HEK293T (cell line): ENCODE results near the gene LTBP1.

Experiments
- ARNT ChIP-seq: fragments of 450-650 bp; IDR thresholded peaks from 2 replicates; pipeline ENCODE4 v1.6.1; 2017; ENCODE audit warnings: mild to moderate bottlenecking
- BHLHE40 ChIP-seq: fragments of 450-650 bp; IDR thresholded peaks from 2 replicates; pipeline ENCODE4 v1.6.1; 2016; ENCODE audit warnings: mild to moderate bottlenecking, moderate library complexity, borderline replicate concordance
- ELF4 ChIP-seq: fragments of 450-650 bp; IDR thresholded peaks from 2 replicates; pipeline ENCODE4 v1.6.1; 2017; ENCODE audit warnings: antibody characterized with exemption
- FOXA1 ChIP-seq: fragments of 450-650 bp; IDR thresholded peaks from 2 replicates; pipeline ENCODE4 v1.6.1; 2016; ENCODE audit warnings: mild to moderate bottlenecking
- FOXK2 ChIP-seq: fragments of 450-650 bp; IDR thresholded peaks from 2 replicates; pipeline ENCODE4 v1.6.1; 2016; ENCODE audit warnings: mild to moderate bottlenecking
- FOXM1 ChIP-seq: fragments of 450-650 bp; IDR thresholded peaks from 2 replicates; pipeline ENCODE4 v1.6.1; 2017; ENCODE audit warnings: mild to moderate bottlenecking, borderline replicate concordance
- HDGF ChIP-seq: fragments of 450-650 bp; IDR thresholded peaks from 2 replicates; pipeline ENCODE4 v1.6.1; 2017; ENCODE audit warnings: antibody characterized with exemption, borderline replicate concordance
- LEF1 ChIP-seq: fragments of 450-650 bp; IDR thresholded peaks from 2 replicates; pipeline ENCODE4 v1.6.1; 2017; ENCODE audit warnings: mild to moderate bottlenecking, borderline replicate concordance
- NFRKB ChIP-seq: fragments of 450-650 bp; IDR thresholded peaks from 2 replicates; pipeline ENCODE4 v1.6.1; 2016; ENCODE audit warnings: mild to moderate bottlenecking, moderate library complexity
- SP1 ChIP-seq: fragments of 450-650 bp; IDR thresholded peaks from 2 replicates; pipeline ENCODE4 v1.6.1; 2017
- SUZ12 ChIP-seq: fragments of 450-650 bp; IDR thresholded peaks from 2 replicates; pipeline ENCODE4 v1.6.1; 2016; ENCODE audit warnings: mild to moderate bottlenecking
- TARDBP ChIP-seq: fragments of 450-650 bp; IDR thresholded peaks from 2 replicates; pipeline ENCODE4 v1.6.1; 2016
- ZNF384 ChIP-seq: fragments of 450-650 bp; IDR thresholded peaks from 2 replicates; pipeline ENCODE4 v1.6.1; 2016
- TF ChIP-seq, protein P1 (sequence below): fragments of 450-650 bp; IDR thresholded peaks from 2 replicates; pipeline ENCODE4 v1.6.1; 2016

DNA sequence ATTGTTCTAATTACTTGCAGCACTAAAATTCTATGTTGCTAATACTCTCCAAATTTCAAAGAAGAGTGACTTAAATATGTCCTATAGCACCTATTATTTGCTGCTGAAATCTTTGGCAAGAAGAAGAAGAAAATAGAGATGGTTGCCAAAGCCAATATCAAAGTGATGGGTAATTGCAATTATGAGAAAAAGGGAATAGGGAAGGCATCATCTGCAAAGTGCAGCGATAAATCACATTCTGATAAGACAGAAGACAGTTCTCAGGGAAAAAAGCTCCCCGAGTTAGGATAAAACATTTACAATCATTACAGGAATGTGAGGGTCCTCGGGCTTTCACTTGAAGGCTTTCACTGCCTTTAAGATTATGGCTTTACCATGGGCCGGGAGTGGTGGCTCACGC is 457.6 kb downstream of the LTBP1 start:
- TF ChIP-seq NFRKB (no peak), BHLHE40 (no peak), FOXM1 (no peak), LEF1 (no peak), FOXA1 (no peak), SP1 (no peak), ARNT (no peak), TARDBP (no peak), ELF4 (no peak), SUZ12 (no peak), ZNF384 (no peak), FOXK2 (no peak), HDGF (no peak)
- TF ChIP-seq, protein P1, sequence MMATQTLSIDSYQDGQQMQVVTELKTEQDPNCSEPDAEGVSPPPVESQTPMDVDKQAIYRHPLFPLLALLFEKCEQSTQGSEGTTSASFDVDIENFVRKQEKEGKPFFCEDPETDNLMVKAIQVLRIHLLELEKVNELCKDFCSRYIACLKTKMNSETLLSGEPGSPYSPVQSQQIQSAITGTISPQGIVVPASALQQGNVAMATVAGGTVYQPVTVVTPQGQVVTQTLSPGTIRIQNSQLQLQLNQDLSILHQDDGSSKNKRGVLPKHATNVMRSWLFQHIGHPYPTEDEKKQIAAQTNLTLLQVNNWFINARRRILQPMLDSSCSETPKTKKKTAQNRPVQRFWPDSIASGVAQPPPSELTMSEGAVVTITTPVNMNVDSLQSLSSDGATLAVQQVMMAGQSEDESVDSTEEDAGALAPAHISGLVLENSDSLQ = no peak
